CD14-positive monocyte (primary cell): Measurements from ENCODE around the gene ZBTB17. TPM values are rescaled to one million over a fixed set of nuclear protein-coding genes. Genes with fewer than 3 reads are reported as not detected.

Experiments used
- DNase-seq, 3 donors: peaks; one replicate each; pipeline ENCODE4 v3.0.0-alpha.2; 2011 to 2022
- H2AFZ ChIP-seq: 2 replicates; pipeline ENCODE4 v1.6.0; 2012; ENCODE audit warnings: mild to moderate bottlenecking, low read depth, low read length, inconsistent platforms; ENCODE audit not compliant: insufficient read depth, poor library complexity, severe bottlenecking
- H3K27ac ChIP-seq, 2 donors: 1 replicate in 1 of 2; 2 replicates in 1 of 2; pipeline ENCODE4 v1.5.1; 2012 to 2013; ENCODE audit warnings: low read length in 2 of 2, control low read depth in 1 of 2, inconsistent platforms in 1 of 2, low read depth in 1 of 2, mild to moderate bottlenecking in 1 of 2
- H3K27me3 ChIP-seq, 2 donors: one replicate each; pipeline versions ENCODE4 v1.6.0 to v1.6.1; 2011 to 2013; ENCODE audit warnings: low read length in 2 of 2; ENCODE audit not compliant: control insufficient read depth in 2 of 2, insufficient read depth in 2 of 2
- H3K36me3 ChIP-seq, 2 donors: replicated peaks in 1 of 2; 1 replicate in 1 of 2; 2 replicates in 1 of 2; pipeline versions ENCODE4 v1.5.1 to v1.6.1; 2012 to 2013; ENCODE audit warnings: low read length in 2 of 2, control low read depth in 1 of 2, inconsistent platforms in 1 of 2, mild to moderate bottlenecking in 1 of 2; ENCODE audit not compliant: insufficient read depth in 2 of 2, control insufficient read depth in 1 of 2
- H3K4me1 ChIP-seq, 2 donors: 1 replicate in 1 of 2; 2 replicates in 1 of 2; pipeline versions ENCODE4 v1.5.1 to v1.6.1; 2012 to 2013; ENCODE audit warnings: low read length in 2 of 2, control low read depth in 1 of 2, inconsistent platforms in 1 of 2, mild to moderate bottlenecking in 1 of 2, moderate library complexity in 1 of 2; ENCODE audit not compliant: insufficient read depth in 2 of 2, control insufficient read depth in 1 of 2
- H3K4me2 ChIP-seq: replicated peaks from 2 replicates; pipeline ENCODE3; 2012; ENCODE audit warnings: low read length, moderate library complexity, mild to moderate bottlenecking; ENCODE audit not compliant: poor library complexity, severe bottlenecking; ENCODE audit errors: extremely low read depth
- H3K4me3 ChIP-seq, 3 experiments: fragments of 200-600 bp in 1 of 3; sonication (generic) in 1 of 3; replicated peaks in 1 of 3; 1 replicate in 2 of 3; 2 replicates in 1 of 3; pipeline ENCODE4 v1.5.1; 2011 to 2013; ENCODE audit warnings: low read length in 3 of 3, mild to moderate bottlenecking in 3 of 3, control low read depth in 2 of 3, low read depth in 2 of 3, inconsistent platforms in 1 of 3, moderate library complexity in 1 of 3
- H3K79me2 ChIP-seq: 2 replicates; pipeline ENCODE4 v1.6.0; 2012; ENCODE audit warnings: mild to moderate bottlenecking, control low read depth, inconsistent platforms, low read length, moderate library complexity; ENCODE audit not compliant: insufficient read depth
- H3K9ac ChIP-seq: 2 replicates; pipeline ENCODE4 v1.6.0; 2017; ENCODE audit warnings: low read length, mild to moderate bottlenecking; ENCODE audit not compliant: insufficient read depth, poor library complexity, severe bottlenecking
- H3K9me3 ChIP-seq, 2 donors: replicated peaks in 1 of 2; 1 replicate in 1 of 2; 2 replicates in 1 of 2; pipeline versions ENCODE4 v1.5.1 to v1.6.1; 2012 to 2013; ENCODE audit warnings: low read length in 2 of 2, control low read depth in 1 of 2; ENCODE audit not compliant: control insufficient read depth in 1 of 2, insufficient read depth in 1 of 2
- H4K20me1 ChIP-seq: 2 replicates; pipeline ENCODE4 v1.6.0; 2012; ENCODE audit warnings: mild to moderate bottlenecking, low read length, control low read depth, moderate library complexity; ENCODE audit not compliant: insufficient read depth
- H3K27ac Mint-ChIP-seq, 7 donors: one replicate each; pipeline ENCODE4 v1.8.0; 2020; ENCODE audit warnings: mild to moderate bottlenecking in 7 of 7, mixed read lengths in 7 of 7, moderate library complexity in 6 of 7, inconsistent platforms in 2 of 7
- H3K27me3 Mint-ChIP-seq, 3 donors: one replicate each; pipeline ENCODE4 v1.8.0; 2021 to 2022; ENCODE audit warnings: low read depth in 3 of 3, mild to moderate bottlenecking in 3 of 3, mixed read lengths in 3 of 3, moderate library complexity in 3 of 3, inconsistent platforms in 1 of 3
- H3K36me3 Mint-ChIP-seq, 2 donors: one replicate each; pipeline ENCODE4 v1.8.0; 2020; ENCODE audit warnings: mixed read lengths in 2 of 2, inconsistent platforms in 1 of 2, mild to moderate bottlenecking in 1 of 2
- H3K4me1 Mint-ChIP-seq: one replicate; pipeline ENCODE4 v1.8.0; 2020; ENCODE audit warnings: mild to moderate bottlenecking, mixed read lengths
- H3K4me3 Mint-ChIP-seq, 2 donors: one replicate each; pipeline ENCODE4 v1.8.0; 2020; ENCODE audit warnings: mild to moderate bottlenecking in 2 of 2, mixed read lengths in 2 of 2, moderate library complexity in 1 of 2
- H3K9me3 Mint-ChIP-seq, 7 donors: one replicate each; pipeline ENCODE4 v1.8.0; 2020 to 2022; ENCODE audit warnings: mixed read lengths in 7 of 7, mild to moderate bottlenecking in 6 of 7, moderate library complexity in 6 of 7, inconsistent platforms in 2 of 7
- WGBS: methylation state at CpG from one replicate; pipeline ENCODE4 v1.1.5; 2013; ENCODE audit warnings: missing lambda C conversion rate; ENCODE audit not compliant: insufficient coverage; 5-methylcytosine and 5-hydroxymethylcytosine counted together
- intact Hi-C, 2 donors: fragments of 100-400 bp; cut with micrococcal nuclease; formaldehyde crosslinking; loops; one replicate each; pipeline versions ENCODE4 v1.15.0 to v1.15.1; 2023
- polyA plus RNA-seq, 3 donors: library from polyadenylated mRNA; depleted of rRNA in 1 of 3; unstranded in 2 of 3; stranded (reverse) in 1 of 3; fragments of 300-500 nt in 2 of 3; fragments of >200 nt in 1 of 3; fragmentation: Illumina TruSeq in 2 of 3; gene quantifications; 1 replicate in 2 of 3; 2 replicates in 1 of 3; pipeline ENCODE4 v1.2.3, GENCODE V29; 2012 to 2021
- TF ChIP-seq, protein P1 (sequence below): fragments of 200-600 bp; IDR thresholded peaks from one replicate; pipeline ENCODE4 v1.8.0; 2022; ENCODE audit warnings: antibody characterized with exemption, mild to moderate bottlenecking

Gene ZBTB17
- polyA plus RNA-seq, 3 donors: 2.8 to 93.3 (median 7.6) TPM

DNA sequence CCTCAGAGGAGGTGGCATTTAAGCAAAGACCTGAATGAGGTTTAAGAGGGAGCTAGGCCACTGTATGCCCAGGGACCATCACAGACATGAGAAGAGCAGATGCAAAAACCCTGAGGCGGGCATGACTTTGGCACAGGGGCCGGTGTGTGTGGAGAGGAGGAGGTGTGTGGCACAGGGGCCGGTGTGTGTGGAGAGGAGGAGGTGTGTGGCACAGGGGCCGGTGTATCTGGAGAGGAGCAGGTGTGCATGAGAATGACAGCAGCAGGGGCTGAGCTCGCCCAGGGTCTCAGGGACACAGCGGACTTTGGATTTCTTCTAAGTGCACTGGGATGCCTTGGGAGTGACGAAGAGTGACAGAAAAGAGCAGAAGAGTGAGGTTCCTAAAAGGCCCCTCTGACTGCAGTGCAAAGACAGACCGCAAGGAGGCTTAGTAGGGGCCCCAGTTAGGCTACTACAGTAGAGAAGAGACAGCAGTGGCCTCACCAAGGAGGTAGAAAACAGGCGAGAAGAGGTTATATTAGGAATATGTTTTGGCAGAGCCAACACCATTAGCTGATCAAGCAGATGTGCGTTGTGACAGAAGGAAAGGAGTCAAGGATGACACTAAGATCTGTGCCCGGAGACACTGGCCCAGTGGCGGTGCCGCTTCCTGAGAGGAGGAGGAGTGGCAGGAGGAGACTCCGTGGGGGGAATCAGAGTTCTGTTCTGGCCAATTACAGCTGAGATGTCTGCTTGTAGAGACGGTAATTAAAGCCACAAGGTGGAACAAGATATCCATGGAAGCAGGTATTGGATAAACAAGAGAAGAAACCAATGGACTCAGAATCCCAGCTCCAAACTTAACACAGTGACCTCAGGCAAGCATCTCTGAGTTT lies 18.4 kb downstream of the ZBTB17 start:
- TF ChIP-seq, protein P1, sequence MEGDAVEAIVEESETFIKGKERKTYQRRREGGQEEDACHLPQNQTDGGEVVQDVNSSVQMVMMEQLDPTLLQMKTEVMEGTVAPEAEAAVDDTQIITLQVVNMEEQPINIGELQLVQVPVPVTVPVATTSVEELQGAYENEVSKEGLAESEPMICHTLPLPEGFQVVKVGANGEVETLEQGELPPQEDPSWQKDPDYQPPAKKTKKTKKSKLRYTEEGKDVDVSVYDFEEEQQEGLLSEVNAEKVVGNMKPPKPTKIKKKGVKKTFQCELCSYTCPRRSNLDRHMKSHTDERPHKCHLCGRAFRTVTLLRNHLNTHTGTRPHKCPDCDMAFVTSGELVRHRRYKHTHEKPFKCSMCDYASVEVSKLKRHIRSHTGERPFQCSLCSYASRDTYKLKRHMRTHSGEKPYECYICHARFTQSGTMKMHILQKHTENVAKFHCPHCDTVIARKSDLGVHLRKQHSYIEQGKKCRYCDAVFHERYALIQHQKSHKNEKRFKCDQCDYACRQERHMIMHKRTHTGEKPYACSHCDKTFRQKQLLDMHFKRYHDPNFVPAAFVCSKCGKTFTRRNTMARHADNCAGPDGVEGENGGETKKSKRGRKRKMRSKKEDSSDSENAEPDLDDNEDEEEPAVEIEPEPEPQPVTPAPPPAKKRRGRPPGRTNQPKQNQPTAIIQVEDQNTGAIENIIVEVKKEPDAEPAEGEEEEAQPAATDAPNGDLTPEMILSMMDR: no peak
- Histone ChIP-seq H3K36me3 (peaks cover 13 to 36% of the 10 kb centered on the region in 2 donors), H2AFZ (no peak overlapping the region), H4K20me1 (peaks cover 79% of the 10 kb centered on the region), H3K4me1 (peaks cover 27 to 34% of the 10 kb centered on the region in 2 donors), H3K4me2 (no peak overlapping the region), H3K9me3 (no peaks in the 10 kb centered on the region), H3K27ac (peak overlapping the region in 1 of 2 donors; percentile 61), H3K9ac (no peak overlapping the region), H3K79me2 (peaks cover 88% of the 10 kb centered on the region), H3K4me3 (no peak overlapping the region), H3K27me3 (no peaks in the 10 kb centered on the region)
- WGBS: 79% methylated on average over 9 of the region's 15 CpGs
- intact Hi-C loops: no loop called here
- no peak overlapping the region for H3K4me3 Mint-ChIP-seq
- no peaks in the 10 kb centered on the region for H3K27me3 Mint-ChIP-seq
- peaks cover 31 to 48% of the 10 kb centered on the region in 2 donors for H3K36me3 Mint-ChIP-seq
- DNase-seq: no peak
- peaks cover 35% of the 10 kb centered on the region for H3K4me1 Mint-ChIP-seq
- peak overlapping the region in 5 of 7 donors; percentile 39 to 81 (median 56) for H3K27ac Mint-ChIP-seq
- H3K9me3 Mint-ChIP-seq: no peaks in the 10 kb centered on the region

DNA sequence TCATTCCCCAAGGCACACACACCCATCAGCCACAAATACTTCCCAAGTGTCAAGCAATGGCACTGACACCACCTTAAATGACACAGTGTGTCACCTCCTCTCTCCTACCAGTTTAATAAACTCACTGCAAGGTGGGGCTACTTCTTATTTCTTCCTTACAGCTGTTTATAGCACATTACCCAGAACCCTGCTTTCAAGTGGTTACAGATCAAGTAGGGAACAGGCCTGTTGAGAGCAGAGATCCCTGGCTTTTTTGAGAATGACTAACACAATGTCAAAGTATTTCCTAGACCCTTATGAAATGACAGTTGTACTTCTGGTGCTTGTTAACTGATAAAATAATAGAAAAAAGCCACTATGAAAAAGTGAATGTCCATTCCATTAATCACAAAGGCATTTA lies 19.8 kb downstream of the ZBTB17 start:
- Histone ChIP-seq H3K4me2 (no peak overlapping the region), H3K79me2 (peaks cover 88% of the 10 kb centered on the region), H3K27ac (peak overlapping the region in 1 of 2 donors; percentile 58), H2AFZ (no peak overlapping the region), H3K4me1 (peaks cover 40 to 47% of the 10 kb centered on the region in 2 donors), H3K4me3 (no peak overlapping the region), H3K27me3 (no peaks in the 10 kb centered on the region), H3K36me3 (peaks cover 9 to 25% of the 10 kb centered on the region in 2 donors), H3K9me3 (no peaks in the 10 kb centered on the region), H4K20me1 (peaks cover 82% of the 10 kb centered on the region), H3K9ac (no peak overlapping the region)
- H3K4me3 Mint-ChIP-seq: no peak overlapping the region
- TF ChIP-seq, protein P1: no peak
- no peaks in the 10 kb centered on the region for H3K27me3 Mint-ChIP-seq
- H3K9me3 Mint-ChIP-seq: no peaks in the 10 kb centered on the region
- no peak for DNase-seq
- H3K4me1 Mint-ChIP-seq: peaks cover 49% of the 10 kb centered on the region
- H3K27ac Mint-ChIP-seq: peak overlapping the region in 4 of 7 donors; percentile 58 to 91 (median 68)
- intact Hi-C loops: no loop called here
- peaks cover 32 to 45% of the 10 kb centered on the region in 2 donors for H3K36me3 Mint-ChIP-seq
